Measurements from ENCODE around the gene ZNF682. TPM values are rescaled to one million over a fixed set of nuclear protein-coding genes. Genes with fewer than 3 reads are reported as not detected.

ZNF682 gene
- 0.09 TPM in 1 of 2 replicates, not detected in the other for total RNA-seq (2011; cell fraction: chromatin; rRNA removed; ENCODE audit: low replicate concordance)
- total RNA-seq (2011; cell fraction: nucleolus; rRNA removed), result not detected in 2 replicates
- total RNA-seq (2011; cell fraction: nucleoplasm; rRNA removed), result not detected in 2 replicates
- 0.09 TPM in 1 of 2 replicates, not detected in the other for total RNA-seq (2014; rRNA removed)
- not detected in 2 replicates for total RNA-seq (2014; rRNA removed; fragmentation: Illumina TruSeq; extraction: Trizol)
- total RNA-seq (2015; rRNA removed; fragmentation: Illumina TruSeq; extraction: Trizol), result 0.30 and 0.43 TPM in 2 replicates
- 0.40 TPM in 1 of 2 replicates, not detected in the other for total RNA-seq (2021)
- polyA plus RNA-seq (2011; rRNA removed), result not detected in 2 replicates
- polyA plus RNA-seq (2011; cell fraction: cytosol; rRNA removed), result 0.01 TPM in 1 of 2 replicates, not detected in the other
- not detected in 2 replicates for polyA plus RNA-seq (2011; cell fraction: nucleus; rRNA removed)
- 0.05 and 0.48 TPM in 2 replicates for polyA plus RNA-seq (2012)
- polyA plus RNA-seq (2014; fragmentation: Illumina TruSeq; extraction: Trizol), result 0.06 TPM in 1 of 2 replicates, not detected in the other
- under 1 TPM; 0.14 to 0.35 TPM for polyA plus RNA-seq (2014; fragmentation: Nextera tagmentation; extraction: Ambion mirVana)
- 0.05 TPM in 1 of 2 replicates, not detected in the other for polyA plus RNA-seq (2014; rRNA removed)
- polyA minus RNA-seq (2011; rRNA and poly(A)+ RNA removed), result not detected in 2 replicates
- not detected in 2 replicates for polyA minus RNA-seq (2011; cell fraction: cytosol; rRNA and poly(A)+ RNA removed)
- polyA minus RNA-seq (2011; cell fraction: nucleus; rRNA and poly(A)+ RNA removed), result not detected in 2 replicates
- percentile 20 among the genes with signal in this experiment for Bru-seq, nascent RNA
- BruChase-seq, experiment 1, labeled RNA remaining after a 2-hour chase, result percentile 28 among the genes with signal in this experiment
- percentile 29 among the genes with signal in this experiment for BruChase-seq, experiment 2, labeled RNA remaining after a 6-hour chase
- long read RNA-seq, experiment 1, result 0 reads
- long read RNA-seq, experiment 2, result 0 reads
- long read RNA-seq, experiment 3, result 0 reads

- H3K27ac ChIP-seq (ENCODE audit: extremely low read depth, low read depth, low read length), result no peak within 1 kb of the TSS
- H3K9ac ChIP-seq (ENCODE audit: insufficient read depth in 1 of 2, low read depth in 2 of 2, low read length in 2 of 2), result no peak within 1 kb of the TSS
- ATAC-seq, result peak; percentile 73
- TF ChIP-seq PKNOX1 (IDR thresholded peaks at IDR 0.05) (peak; percentile 90), NFE2 (IDR thresholded peaks at IDR 0.05; ENCODE audit: low read depth) (no peak), KLF16 (IDR thresholded peaks at IDR 0.05) (peak; percentile 45; the same call in 1 of the 2 replicates), NRF1 (conservative IDR thresholded peaks at IDR 0.05 in 1 of 2, IDR thresholded peaks at IDR 0.05 in 1 of 2) (peak in 1 of 2 experiments; percentile 33; a peak in 2 of 4 replicates), NFYB (IDR thresholded peaks at IDR 0.05; ENCODE audit: extremely low read depth, insufficient read length) (peak; percentile 9), FOSL1 (tag; conservative IDR thresholded peaks at IDR 0.05) (no peak), PBX2 (CRISPR knock-in tag; IDR thresholded peaks at IDR 0.05; ENCODE audit: low read depth) (no peak), PBX2 (tag; conservative IDR thresholded peaks at IDR 0.05; ENCODE audit: low read depth) (peak; percentile 47)
Measured at GRCh38 chr19:20039203-20039723, at the start of gene ZNF682. Gene ZNF682, minus strand, starts transcription at chr19:20039505. Its CDS starts 160 bp downstream, at chr19:20039345.

More at GRCh38 chr19:20039203-20039723, at the start of gene ZNF682:
- no peaks in the 10 kb centered on the region for H3K9me3 ChIP-seq (replicated peaks; ENCODE audit: control insufficient read depth, insufficient read depth, low read depth, low read length)
- DNase-seq (ENCODE audit: extremely low read depth in 1 of 4, low spot score in 3 of 4), result peak; percentile 20 to 37 (median 28)
- CTCF ChIA-PET (ENCODE audit: low intra/inter-chr PET ratio), result no interaction called here
- in situ Hi-C loops (cut with MboI) (no loop called here), intact Hi-C loops (cut with micrococcal nuclease) (no loop called here)
- H3K36me3 ChIP-seq (ENCODE audit: control insufficient read depth, insufficient read depth, low read length), result no peaks in the 10 kb centered on the region
- 3% methylated on average over 22 of the region's 25 CpGs for WGBS (ENCODE audit: insufficient coverage, low coverage, missing lambda C conversion rate)
- no peak for FAIRE-seq
- no peaks in the 10 kb centered on the region for H3K4me1 ChIP-seq (replicated peaks in 1 of 2; ENCODE audit: control insufficient read depth in 2 of 2, insufficient read depth in 2 of 2, low read length in 2 of 2)
- no peak within 1 kb of the TSS for H3K4me3 ChIP-seq
- BruUV-seq (replicated peaks), result no TSS peak
- H2AFZ ChIP-seq (ENCODE audit: low read depth, low read length), result no peak within 1 kb of the TSS
- H3K79me2 ChIP-seq (ENCODE audit: control insufficient read depth, insufficient read depth, low read length), result no peaks in the 10 kb centered on the region
- POLR2A ChIA-PET, result interaction anchor here (0.6 kb wide), 1 partner anchor 373 kb away, joined by 3 read pairs; no protein-coding TSS in a partner anchor
- H4K20me1 ChIP-seq (replicated peaks; ENCODE audit: control insufficient read depth, insufficient read depth, low read length), result no peaks in the 10 kb centered on the region
- H3K27me3 ChIP-seq (ENCODE audit: control insufficient read depth in 2 of 2, insufficient read depth in 2 of 2, low read length in 2 of 2), result no peaks in the 10 kb centered on the region
- H3K9me1 ChIP-seq (ENCODE audit: control insufficient read depth, insufficient read depth, low read length), result no peaks in the 10 kb centered on the region
- no peak within 1 kb of the TSS for H3K4me2 ChIP-seq (ENCODE audit: insufficient read depth, low read length)

Measured in K562 (cell line).